Stimulated activated CD4-positive, alpha-beta T cell treated with anti-CD3 and anti-CD28 coated beads, Interleukin-4, amount 100 ng/mL, for 48 hours (primary cell): Measurements from ENCODE around the gene OSBP2.
"Not testable (repeated sequence)": the region's sequence is repeated elsewhere in the genome, so short reads cannot be mapped to it uniquely, and the experiment has no call there.

ENCODE experiments used
- DNase-seq, 2 donors: peaks; one replicate each; pipeline ENCODE4 v3.0.0-alpha.2; 2020; ENCODE audit warnings: low read depth in 2 of 2

The OSBP2 gene

DNA sequence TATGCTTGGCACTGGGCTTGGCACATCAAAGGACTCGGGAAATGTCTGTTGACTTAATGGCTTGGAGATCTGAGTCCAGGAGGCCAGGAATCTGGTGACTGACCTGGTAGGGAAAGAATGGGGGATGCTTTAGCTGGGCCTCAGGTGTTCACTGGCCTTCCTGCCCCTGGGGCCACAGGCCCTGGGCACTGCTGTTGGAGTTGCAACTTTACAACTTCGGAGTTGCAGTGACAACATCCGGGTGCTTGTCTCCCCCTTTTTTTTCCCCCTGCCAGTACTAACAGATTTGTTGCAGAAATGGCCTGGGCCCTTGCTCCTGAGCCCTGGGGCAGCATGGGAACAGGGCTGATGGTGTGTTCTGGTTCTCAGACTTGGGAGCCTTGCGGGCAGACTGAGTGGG is 23.8 kb downstream of the OSBP2 start:
- DNase-seq, result no peak

DNA sequence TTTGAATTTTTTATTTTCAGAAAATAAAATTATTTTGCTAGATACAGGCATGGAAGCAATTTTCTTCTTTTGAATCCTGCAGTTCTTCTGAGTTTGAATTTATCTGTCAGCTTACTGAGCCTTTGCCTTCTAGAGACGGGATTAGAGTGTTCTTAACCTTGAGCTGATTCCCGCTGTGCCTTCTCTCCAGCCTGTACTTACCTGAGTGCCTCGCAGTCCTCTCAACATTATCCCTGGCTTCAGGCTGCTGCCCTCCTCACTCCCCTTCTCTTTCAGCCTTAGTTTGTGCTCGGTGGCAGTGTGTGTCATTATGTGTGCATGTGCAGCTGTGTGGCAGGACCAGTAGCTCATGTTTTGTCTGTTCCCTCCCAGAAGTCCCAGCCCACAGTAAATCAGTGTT is 24.3 kb downstream of the OSBP2 start:
- no peak for DNase-seq

DNA sequence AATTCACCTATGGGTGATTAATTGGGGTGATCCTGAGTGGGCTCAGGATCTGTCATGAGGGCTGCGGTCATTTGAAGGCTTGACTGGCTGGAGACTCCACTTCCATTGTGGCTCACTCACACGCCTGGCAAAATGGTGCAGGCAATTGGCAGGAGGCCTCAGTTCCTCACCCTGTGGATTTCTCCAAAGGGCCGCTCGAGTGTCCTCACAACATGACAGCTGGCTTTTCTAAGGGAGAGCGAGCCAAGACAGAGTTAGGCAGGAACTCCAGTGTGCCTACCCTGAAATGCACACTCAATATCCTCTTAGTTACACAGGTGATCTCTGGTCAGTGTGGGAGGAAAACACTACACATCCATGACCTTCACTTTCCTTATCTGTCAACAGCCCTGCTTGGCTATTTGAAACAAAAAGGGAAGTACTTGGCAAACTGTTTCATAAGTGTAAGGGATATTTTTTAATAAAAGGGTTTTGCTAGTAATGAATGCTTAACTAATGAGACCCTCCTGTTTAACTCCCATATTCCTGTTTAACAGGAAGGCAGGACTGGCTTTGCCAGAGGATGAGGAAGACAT is 25.7 kb downstream of the OSBP2 start:
- no peak for DNase-seq

DNA sequence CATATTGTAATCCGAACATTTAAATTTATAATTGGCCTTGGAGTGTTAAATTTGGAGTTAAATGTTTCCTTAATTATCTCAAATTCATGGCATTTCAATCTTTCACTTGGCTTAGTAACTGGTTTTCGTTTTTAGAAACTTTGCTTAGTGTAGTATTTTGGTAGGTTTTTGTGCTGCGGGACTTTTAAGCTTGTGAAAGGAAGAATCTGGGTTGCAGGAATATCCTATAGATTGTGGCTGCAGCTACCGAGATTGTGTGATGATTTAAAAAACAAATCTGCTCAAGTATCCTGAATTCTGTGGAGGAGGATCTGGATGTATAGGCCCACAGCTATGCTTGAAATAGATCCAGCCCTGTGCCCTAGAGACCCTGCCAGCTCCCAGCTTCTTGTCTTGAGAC is 27.1 kb downstream of the OSBP2 start:
- DNase-seq, result no peak

DNA sequence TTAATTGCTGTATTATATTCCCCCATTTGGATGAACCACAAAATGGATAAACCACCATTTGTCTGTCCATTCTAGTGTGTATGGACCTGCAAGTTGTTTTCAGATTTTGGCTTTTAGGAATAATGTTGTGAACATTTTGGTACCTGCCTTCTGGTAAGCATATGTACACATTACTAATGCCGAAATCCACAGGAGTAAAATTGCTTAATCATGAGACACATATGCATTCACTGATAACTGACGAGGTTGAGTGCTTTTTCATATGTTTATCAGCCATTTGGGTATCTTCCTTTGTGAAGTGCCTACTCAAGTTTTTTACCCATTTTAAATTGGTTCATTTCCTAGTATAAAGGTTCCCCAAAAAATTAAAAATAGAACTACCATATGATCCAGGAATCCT is 34.2 kb downstream of the OSBP2 start:
- DNase-seq, result no peak

DNA sequence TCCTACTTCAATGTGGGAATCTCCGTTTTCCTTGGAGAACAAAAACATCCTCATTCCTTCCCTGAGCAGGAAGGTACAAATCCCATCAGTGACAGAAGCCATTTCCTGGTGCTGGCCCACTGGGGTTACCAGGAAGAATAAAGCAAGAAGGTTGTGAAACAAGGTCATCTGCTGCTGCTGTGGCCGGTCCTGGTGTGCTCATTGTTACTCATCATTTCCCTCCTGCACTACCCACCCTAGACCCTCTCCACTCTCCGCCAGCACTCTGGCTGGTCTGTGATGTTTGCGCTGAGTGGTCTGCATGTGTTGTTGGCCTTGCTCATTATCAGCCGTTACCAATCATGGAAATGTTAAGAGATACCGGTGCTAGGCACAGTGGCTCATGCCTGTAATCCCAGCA is 37.0 kb downstream of the OSBP2 start:
- DNase-seq, result no peak

DNA sequence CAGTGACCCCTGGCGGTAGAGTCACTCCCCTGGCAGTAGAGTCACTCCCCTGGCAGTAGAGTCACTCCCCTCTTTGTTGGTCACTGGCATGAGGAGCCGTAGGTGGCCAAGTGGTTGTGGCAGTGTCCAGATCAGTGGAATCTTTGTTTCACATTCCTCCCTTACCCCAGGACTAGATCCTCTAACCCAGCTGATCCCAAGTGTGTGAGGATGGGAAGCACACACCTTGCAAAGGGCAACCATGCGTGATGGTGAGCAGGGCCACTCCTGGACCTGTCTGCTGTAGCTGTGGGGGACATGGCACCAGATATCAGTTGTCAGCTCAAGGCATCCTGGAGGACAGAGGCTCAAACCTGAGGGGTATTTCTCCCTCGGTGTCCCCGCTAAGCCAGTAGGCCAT is 37.8 kb downstream of the OSBP2 start:
- no peak for DNase-seq

DNA sequence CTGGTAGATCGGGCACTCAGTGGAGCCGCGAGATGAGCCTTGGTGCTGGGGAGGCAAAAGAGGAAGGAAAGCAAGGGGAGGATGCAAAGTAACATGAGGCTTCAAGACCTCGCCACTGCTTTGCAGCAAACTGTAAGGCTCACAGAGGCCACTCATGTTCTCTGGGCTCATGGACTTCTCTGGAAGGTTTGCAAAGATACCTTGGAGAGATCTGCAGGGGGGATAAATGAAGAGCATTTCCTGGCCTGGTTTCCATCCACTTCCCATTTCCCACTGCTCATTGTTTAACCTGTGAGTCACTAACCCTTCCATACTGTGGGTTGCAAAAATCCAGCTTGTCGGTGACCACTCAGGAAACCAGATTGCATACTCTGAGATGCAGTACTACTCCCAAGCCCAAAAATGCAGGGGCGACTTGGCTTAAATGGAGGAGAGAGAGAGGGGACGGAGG is 38.5 kb downstream of the OSBP2 start:
- no peak for DNase-seq

DNA sequence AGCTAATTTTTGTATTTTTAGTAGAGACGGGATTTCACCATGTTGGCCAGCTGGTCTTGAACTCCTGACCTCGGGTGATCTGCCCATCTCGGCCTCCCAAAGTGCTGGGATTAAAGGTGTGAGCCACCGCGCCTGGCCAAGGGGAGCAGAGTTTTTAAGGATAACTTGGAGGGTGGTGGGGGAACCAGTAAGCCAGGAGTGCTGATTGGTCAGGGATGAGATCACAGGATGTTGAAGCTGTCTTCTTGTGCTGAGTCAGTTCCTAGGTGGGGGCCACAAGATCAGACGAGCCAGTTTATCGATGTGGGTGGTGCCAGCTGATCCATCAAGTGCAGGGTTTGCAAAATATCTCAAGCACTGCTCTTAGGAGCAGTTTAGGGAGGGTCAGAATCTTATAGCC is 45.3 kb downstream of the OSBP2 start:
- DNase-seq, result not testable (repeated sequence)

DNA sequence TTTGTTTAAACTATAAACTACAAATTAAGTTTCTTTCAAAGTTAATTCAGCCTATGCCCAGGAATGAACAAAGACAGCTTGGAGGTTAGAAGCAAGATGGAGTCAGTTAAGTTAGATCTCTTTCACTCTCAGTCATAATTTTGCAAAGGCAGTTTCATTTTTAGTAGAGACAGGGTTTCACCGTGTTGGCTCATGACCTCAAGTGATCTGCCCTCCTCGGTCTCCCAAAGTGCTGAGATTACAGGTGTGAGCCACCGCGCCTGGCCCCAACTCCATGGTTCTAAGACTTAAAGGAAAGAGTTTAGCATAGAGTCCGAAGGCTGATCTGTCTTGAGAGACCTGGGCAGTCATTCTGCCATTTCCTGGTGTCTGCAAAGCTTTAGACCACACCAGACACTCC is 45.8 kb downstream of the OSBP2 start:
- DNase-seq, result peak in 1 of 2 donors; percentile 34

DNA sequence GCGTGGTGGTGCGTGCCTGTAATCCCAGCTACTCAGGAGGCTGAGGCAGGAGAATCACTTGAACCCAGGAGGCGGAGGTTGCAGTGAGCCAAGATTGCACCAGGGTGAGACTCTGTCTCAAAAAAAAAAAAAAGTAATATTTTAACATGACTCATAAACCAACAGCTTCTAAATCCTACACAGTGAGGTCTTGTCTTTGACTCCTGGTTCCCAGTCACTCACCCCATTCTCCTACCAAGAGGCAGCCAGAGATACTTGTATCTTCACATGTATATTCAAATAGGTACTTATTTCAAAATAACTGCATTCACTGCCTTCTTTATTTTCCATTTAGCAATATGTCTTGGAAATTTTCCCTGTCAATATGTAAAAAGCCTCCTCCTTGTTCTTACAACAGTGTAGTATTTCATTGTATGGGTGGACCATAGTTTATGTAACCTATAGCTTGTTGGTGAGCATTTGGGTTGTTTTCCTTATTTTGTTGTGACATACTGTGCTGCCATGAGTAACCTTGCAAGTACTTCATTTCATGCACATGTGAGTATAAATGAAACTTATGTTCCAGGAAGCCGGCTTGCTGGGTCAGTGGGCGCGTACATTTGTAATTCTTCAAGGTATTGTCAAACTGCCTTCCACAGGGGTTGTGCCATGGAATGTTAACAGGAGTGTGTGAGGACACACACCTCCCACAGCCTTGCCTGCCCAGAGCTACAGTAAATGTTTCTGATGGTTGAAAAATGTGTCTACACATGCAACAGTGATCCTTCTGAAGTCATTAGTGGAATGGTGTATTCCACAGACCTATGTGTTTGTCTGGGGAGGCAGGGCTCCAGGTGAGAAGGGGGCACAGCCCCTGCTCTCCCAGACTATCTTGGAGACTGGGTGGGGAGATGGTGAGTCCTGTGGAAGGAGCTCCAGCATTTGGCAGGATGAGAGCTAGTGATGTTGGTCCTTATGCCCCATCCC is 47.9 kb downstream of the OSBP2 start:
- DNase-seq, result peak in 1 of 2 donors; percentile 18

DNA sequence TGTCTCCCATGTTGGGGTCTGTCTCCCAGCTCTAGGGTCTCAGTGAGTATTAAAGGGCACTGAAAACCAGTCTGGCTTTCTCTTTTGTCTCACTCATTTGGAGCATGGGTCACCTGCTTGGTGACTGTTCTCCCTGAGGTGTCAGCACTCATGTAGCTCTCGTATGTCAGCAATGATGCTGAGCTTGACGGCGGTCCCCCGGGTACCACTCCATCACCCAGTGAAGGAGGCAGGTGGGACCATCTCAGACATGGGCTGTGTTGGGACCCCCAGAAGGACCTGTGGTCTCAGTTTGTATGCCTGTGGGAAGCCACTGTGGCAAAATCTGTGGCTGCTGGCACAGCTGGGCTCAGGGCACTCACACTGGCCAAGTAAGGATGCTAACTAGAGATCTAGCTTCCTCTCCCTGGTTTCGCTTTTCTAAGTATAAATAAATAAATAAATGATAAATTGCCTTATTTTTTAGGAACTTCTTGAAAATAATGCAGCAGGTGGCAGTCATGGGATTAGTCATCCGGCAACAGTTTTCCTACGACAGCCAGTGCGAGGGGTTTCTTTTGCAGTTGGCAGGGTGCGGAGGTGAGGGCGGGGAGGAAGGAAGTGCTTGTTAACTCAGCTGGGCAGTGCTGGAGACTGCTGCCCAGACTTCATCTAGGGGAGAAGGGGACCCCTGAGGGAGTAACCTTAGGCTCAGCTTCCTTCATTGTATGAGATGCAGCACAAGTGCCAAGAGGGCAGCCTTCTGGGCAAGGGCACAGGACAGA is 48.8 kb downstream of the OSBP2 start:
- no peak for DNase-seq

DNA sequence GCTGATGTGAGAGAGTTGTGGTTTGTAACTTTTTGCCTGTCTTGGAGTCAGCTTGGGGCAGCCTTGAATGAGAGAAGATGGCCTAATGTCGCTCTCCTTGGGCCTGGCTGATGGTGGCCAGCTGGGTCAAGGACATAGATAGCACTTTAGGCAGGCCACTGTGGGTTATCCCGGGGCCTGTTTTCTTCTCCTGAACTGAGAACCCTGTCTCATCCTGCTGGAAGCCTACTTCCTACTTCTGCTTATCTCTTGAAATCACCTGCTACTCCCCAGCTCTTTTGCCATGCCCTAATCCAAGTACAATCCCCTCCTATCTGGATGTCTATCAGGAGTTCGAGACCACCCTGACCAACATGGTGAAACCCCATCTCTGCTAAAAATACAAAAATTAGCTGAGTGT is 49.5 kb downstream of the OSBP2 start:
- DNase-seq, result no peak

DNA sequence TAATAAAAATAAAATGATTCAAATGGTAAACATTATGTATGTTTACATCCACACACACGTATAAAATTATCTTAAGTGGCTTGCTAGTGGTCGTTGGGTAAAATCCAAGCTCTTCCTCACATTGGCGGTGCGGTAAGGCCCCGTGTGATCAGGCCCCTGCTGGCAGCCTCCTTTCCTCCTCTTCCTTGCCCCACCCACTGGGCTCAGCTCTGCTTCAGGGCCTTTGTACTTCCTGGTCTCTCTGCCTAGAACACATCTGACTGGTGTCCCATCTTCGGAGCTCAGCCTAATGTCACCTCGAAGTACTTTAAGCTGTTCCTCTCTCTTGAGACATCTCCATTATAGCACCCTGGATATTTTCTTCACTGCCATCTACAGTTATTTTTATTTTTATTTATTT is 52.8 kb downstream of the OSBP2 start:
- DNase-seq, result no peak

DNA sequence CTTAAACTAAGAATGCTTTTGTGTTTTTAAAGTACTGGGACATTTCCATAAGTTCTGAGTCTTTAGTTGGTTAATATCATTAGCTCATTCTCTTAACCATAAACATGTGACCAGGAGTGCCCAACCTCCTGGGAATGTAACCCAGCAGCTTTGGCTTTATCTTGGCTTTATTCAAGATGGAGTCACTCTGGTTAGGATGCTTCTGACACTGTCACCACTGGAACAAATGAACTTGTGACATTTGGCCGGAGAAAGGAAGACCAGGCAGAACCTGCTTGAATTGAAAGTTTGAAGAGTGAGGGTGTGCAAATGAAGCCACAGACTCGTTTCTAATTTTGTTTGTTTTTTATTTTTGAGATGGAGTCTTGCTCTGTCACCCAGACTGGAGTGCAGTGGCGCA is 54.6 kb downstream of the OSBP2 start:
- no peak for DNase-seq

DNA sequence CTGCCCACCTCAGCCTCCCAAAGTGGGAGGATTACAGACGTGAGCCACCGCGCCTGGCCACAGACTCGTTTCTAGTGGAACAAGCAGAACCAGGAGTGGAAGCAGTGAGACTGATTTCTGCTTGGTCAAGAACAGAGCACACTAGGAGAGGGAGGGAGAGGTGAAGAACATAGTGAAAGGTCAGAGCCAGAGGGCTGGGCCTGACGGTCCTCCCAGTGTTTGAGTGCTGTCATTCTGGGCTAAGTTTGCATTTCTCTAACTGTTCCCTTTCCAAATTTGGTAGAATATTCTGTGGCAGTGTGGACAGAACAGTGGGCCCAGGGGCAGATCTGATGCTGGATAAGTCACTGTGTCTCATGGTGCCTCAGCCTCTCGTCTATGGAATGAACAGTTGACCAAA is 55.2 kb downstream of the OSBP2 start:
- no peak for DNase-seq

DNA sequence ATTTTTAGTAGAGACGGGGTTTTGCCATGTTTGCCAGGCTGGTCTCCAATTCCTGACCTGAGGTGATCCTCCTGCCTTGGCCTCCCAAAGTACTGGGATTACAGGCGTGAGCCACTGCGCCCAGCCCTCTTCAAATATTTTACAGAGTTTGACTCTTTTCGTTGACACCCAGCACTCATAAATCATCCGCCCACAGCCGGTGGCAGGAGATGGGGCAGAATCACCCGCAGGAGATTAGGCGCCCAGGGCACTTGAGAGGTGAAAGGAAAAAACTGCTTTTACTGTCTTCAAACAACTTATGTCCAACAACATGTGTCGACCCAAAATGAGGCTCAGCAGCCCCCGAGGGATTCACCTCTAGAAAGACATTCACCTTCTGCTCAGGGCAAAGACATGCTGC is 56.9 kb downstream of the OSBP2 start:
- DNase-seq, result no peak

DNA sequence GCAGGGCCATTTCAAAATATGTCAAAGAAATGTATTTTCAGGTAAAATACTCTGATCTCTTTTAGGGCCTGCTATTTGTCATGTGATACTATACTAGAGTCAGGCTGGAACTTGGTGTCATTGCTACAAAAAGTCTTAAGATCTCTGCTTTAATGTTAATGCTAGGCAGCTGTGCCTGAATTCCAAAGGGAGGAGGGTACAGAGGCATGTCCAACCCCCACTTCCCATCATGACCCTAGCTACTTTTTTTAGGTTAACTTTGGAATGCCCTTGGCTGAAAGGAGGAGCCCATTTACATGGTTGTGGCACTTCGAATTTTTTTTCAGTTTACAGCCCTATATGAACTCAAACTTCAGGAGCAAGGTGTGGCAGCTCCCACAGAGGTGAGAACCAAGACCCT is 58.1 kb downstream of the OSBP2 start:
- DNase-seq, result no peak

DNA sequence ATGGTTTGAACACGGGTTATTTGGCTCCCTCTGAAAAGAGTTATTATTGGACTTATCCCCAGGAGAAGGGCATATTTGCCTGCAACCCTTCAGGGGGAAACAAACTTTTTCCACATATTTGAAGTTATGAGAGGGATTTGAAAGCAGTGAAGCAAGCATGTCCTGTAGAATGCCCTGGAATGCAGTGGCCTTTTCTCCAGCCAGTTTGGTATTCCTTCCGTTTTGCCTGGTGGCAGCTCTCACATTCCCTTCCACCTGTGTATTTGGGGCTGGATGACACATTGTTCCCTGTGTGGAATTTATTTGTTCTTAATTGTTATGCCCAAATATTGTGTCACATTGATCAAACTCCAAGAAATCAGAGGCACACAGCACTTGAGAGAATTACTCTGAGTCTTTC is 59.0 kb downstream of the OSBP2 start:
- DNase-seq, result no peak

DNA sequence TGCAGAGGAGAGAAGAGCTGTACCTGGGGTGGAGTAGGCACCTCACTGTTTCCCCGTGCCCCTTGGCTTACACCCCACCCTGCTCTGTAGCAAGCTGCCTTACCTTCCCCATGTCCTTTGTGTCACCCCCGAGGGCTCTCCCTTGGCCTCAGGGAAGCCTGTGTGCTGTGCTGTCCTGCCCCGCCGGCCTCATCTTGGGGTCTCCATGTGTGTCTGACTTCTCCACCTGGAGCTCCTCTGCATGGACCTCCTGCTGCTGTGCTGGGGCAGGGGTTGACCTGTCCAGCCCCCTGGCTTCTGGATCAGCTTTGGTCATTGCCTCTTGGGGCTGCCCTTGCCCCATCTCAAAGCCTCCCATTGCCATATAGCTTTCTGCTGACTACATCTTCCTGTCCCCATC is 59.8 kb downstream of the OSBP2 start:
- DNase-seq, result no peak

DNA sequence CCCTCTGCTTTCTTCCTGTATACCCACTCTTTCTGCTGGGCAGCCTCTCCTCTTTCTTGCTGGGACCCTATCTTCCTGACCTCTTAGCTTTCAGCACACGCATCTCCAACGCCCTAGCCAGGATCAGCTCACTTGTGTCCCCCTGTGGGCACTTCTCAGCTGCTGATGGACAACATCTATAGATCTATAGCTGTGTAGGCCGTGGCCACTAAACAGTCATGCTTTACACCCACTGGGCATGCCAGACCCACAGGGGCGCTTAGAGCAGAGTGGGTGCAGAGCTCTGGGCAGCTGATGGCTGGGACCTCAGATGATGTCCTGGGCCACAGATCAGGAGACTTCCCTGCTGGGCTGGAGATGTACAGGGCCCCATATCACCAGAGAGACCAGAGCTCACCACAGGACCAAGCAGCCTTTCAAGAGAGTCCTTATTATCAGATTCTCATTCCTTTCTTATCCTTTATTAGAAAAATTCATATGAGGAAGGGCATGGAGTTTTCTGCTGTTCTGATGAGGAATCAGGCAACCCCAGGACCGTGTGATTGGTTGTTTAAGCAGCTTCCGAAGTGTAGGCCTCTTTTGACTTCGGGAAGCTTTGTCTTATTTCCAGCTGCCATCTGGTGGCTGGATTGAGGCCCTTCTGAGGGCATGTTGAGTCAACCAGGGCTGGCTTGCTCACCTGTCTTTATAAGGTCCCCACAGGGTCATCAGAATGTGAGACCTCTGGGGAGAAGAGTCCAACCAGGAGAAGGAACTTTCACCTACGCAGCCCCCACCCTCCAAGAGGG is 60.5 kb downstream of the OSBP2 start:
- peak in 1 of 2 donors; percentile 31 for DNase-seq

DNA sequence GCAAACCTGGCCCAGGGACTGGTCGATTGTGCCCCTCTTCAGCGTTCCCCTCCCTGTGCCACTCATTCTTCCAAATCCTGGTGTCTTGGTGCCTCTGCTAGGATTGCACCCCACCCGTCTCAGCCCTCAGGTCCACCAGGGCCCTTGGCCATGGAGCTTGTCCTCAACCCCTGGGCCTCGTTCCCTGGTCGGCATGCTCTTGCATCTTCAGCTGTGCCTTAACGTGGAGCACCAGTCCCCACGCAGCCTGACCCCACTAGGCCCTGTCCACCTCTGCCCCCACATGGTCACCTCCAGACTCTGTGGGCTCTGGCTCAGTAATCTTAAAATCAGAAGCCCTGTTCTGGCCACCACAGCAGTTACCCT is 61.1 kb downstream of the OSBP2 start:
- DNase-seq, result no peak
